K562 (cell line): Measurements from ENCODE around the gene UNC5C. TPM values are rescaled to one million over a fixed set of nuclear protein-coding genes. Genes with fewer than 3 reads are reported as not detected.
A peak's percentile ranks its signal among the peaks of the same experiment; 100 is the strongest.

ENCODE experiments used
- ATAC-seq: fragments of 200-7000 bp; cut with Tn5 transposase; 3 replicates; pipeline ENCODE4 v1.9.1; 2020; ENCODE audit warnings: moderate library complexity
- BruUV-seq: library from RNA; stranded (reverse); fragments of 400-500 nt; replicated peaks from 2 replicates; lab custom pipeline; 2021; lab: Mats Ljungman, UMichigan
- CTCF ChIA-PET: fragments of 300-600 bp; formaldehyde crosslinking; extraction: SDS; loops from one replicate; lab custom pipeline; 2021; ENCODE audit warnings: low intra/inter-chr PET ratio; lab: Yijun Ruan, JAX
- POLR2A ChIA-PET: fragments of 300-600, 350-650 bp; sonication (Branson Sonifier 250); formaldehyde crosslinking; extraction: SDS; loops from one replicate; lab custom pipeline; 2021; ENCODE audit warnings: antibody characterized with exemption, inconsistent platforms; lab: Yijun Ruan, JAX
- DNase-seq, 4 experiments: peaks; one replicate each; pipeline versions ENCODE4 v3.0.0 to v3.0.0-alpha.2; 2011 to 2018; ENCODE audit warnings: low spot score in 3 of 4, mixed read lengths in 3 of 4; ENCODE audit errors: extremely low read depth in 1 of 4
- FAIRE-seq: peaks from 2 replicates; lab custom pipeline; 2011; peaks lifted over from hg19 to GRCh38; lab: Jason Lieb, UNC
- H2AFZ ChIP-seq: 2 replicates; pipeline ENCODE4 v1.6.0; 2011; ENCODE audit warnings: low read depth, low read length, control low read depth, inconsistent platforms
- H3K27ac ChIP-seq: fragments of 200-600 bp; 3 replicates; pipeline ENCODE4 v1.8.0; 2011; ENCODE audit warnings: low read depth, mild to moderate bottlenecking, control low read depth, inconsistent platforms, low read length, moderate library complexity, mixed read lengths; ENCODE audit errors: extremely low read depth
- H3K27me3 ChIP-seq, 2 experiments: fragments of 300-600 bp in 1 of 2; 2 replicates in 1 of 2; 3 replicates in 1 of 2; pipeline versions ENCODE4 v1.6.0 to v1.8.0; 2011; ENCODE audit warnings: inconsistent platforms in 2 of 2, low read length in 2 of 2, mild to moderate bottlenecking in 1 of 2, mixed read lengths in 1 of 2, moderate library complexity in 1 of 2; ENCODE audit not compliant: control insufficient read depth in 2 of 2, insufficient read depth in 2 of 2
- H3K36me3 ChIP-seq: fragments of 300-600 bp; 3 replicates; pipeline ENCODE4 v1.8.0; 2011; ENCODE audit warnings: mild to moderate bottlenecking, low read length, inconsistent platforms; ENCODE audit not compliant: control insufficient read depth, insufficient read depth
- H3K4me1 ChIP-seq, 2 experiments: fragments of 200-600 bp in 1 of 2; replicated peaks in 1 of 2; 2 replicates in 1 of 2; 3 replicates in 1 of 2; pipeline versions ENCODE4 v1.5.1 to v1.8.0; 2011; ENCODE audit warnings: inconsistent platforms in 2 of 2, low read length in 2 of 2, mild to moderate bottlenecking in 1 of 2, mixed read lengths in 1 of 2, moderate library complexity in 1 of 2; ENCODE audit not compliant: control insufficient read depth in 2 of 2, insufficient read depth in 2 of 2
- H3K4me2 ChIP-seq: 2 replicates; pipeline ENCODE4 v1.6.1; 2011; ENCODE audit warnings: low read length, control low read depth, inconsistent platforms, mixed read lengths; ENCODE audit not compliant: insufficient read depth
- H3K4me3 ChIP-seq: fragments of 200-600 bp; sonication (generic), shearing (Covaris generic); 2 replicates; pipeline ENCODE4 v1.5.1; 2016; ENCODE audit warnings: control low read depth, inconsistent platforms
- H3K79me2 ChIP-seq: fragments of 200-600 bp; 3 replicates; pipeline ENCODE4 v1.8.0; 2011; ENCODE audit warnings: low read length, inconsistent platforms; ENCODE audit not compliant: control insufficient read depth, insufficient read depth
- H3K9ac ChIP-seq, 2 experiments: 2 replicates each; pipeline versions ENCODE4 v1.6.0 to v1.6.1; 2011; ENCODE audit warnings: low read depth in 2 of 2, low read length in 2 of 2, control low read depth in 1 of 2, inconsistent platforms in 1 of 2, mild to moderate bottlenecking in 1 of 2, mixed read lengths in 1 of 2; ENCODE audit not compliant: insufficient read depth in 1 of 2
- H3K9me1 ChIP-seq: one replicate; pipeline ENCODE4 v1.6.0; 2011; ENCODE audit warnings: inconsistent platforms, mild to moderate bottlenecking, low read length, moderate library complexity; ENCODE audit not compliant: control insufficient read depth, insufficient read depth
- H3K9me3 ChIP-seq: replicated peaks from 2 replicates; pipeline ENCODE4 v1.5.1; 2011; ENCODE audit warnings: low read depth, low read length, inconsistent platforms; ENCODE audit not compliant: control insufficient read depth, insufficient read depth
- H4K20me1 ChIP-seq: replicated peaks from 2 replicates; pipeline ENCODE4 v1.6.1; 2011; ENCODE audit warnings: low read length, inconsistent platforms, mixed read lengths; ENCODE audit not compliant: control insufficient read depth, insufficient read depth
- RBFOX2 ChIP-seq: fragments of 200-400 bp; formaldehyde crosslinking; IDR thresholded peaks from 2 replicates; pipeline ENCODE4 v1.6.1; 2017; ENCODE audit warnings: low read depth, mild to moderate bottlenecking, low read length, moderate library complexity
- WGBS: fragments of 100-300 bp; shearing (Covaris generic); methylation state at CpG from one replicate; pipeline ENCODE4 v1.1.6; 2016; ENCODE audit warnings: low coverage, mixed read lengths; ENCODE audit not compliant: insufficient coverage; ENCODE audit errors: missing lambda C conversion rate; 5-methylcytosine and 5-hydroxymethylcytosine counted together
- in situ Hi-C: fragments of 300-500 bp; cut with MboI; formaldehyde crosslinking; loops from 4 replicates; pipeline ENCODE4 v1.15.0; 2018; ENCODE audit warnings: inconsistent platforms, mixed read lengths
- intact Hi-C: fragments of 100-400 bp; cut with micrococcal nuclease; formaldehyde crosslinking; loops from 2 replicates; pipeline ENCODE4 v1.14.2; 2022
- polyA plus RNA-seq, 8 experiments: library from polyadenylated mRNA; depleted of rRNA in 4 of 8; stranded (reverse) in 5 of 8; unstranded in 3 of 8; fragments of >200 nt; fragmentation: Nextera tagmentation in 2 of 8; fragmentation: Illumina TruSeq in 1 of 8; extraction: Ambion mirVana in 2 of 8; extraction: Trizol in 1 of 8; gene quantifications; 2 replicates each; pipeline versions ENCODE4 v1.2.1 to v1.2.3, GENCODE V29; 2011 to 2014; ENCODE audit warnings: inconsistent platforms in 1 of 8, missing spikeins in 1 of 8
- total RNA-seq, 7 experiments: library from RNA; depleted of rRNA in 6 of 7; stranded (reverse); fragments of >200 nt in 6 of 7; fragmentation: Illumina TruSeq in 2 of 7; extraction: Trizol in 2 of 7; gene quantifications; 2 replicates each; pipeline versions ENCODE4 v1.2.1 to v1.2.3, GENCODE V29; 2011 to 2021; ENCODE audit warnings: low replicate concordance in 1 of 7
- TF ChIP-seq, protein P1 (sequence below), 2 experiments: fragments of 450-650 bp; conservative IDR thresholded peaks; 2 replicates each; pipeline ENCODE4 v1.6.1; 2017; ENCODE audit warnings: mild to moderate bottlenecking in 2 of 2, moderate library complexity in 2 of 2

Gene UNC5C
- total and polyA plus RNA-seq, 9 of the 15 experiments (the other 6 are each of a cell fraction or from before 2014, with no cell fraction given): under 0.01 to 0.10 (median 0.03) TPM; not detected in 1

DNA sequence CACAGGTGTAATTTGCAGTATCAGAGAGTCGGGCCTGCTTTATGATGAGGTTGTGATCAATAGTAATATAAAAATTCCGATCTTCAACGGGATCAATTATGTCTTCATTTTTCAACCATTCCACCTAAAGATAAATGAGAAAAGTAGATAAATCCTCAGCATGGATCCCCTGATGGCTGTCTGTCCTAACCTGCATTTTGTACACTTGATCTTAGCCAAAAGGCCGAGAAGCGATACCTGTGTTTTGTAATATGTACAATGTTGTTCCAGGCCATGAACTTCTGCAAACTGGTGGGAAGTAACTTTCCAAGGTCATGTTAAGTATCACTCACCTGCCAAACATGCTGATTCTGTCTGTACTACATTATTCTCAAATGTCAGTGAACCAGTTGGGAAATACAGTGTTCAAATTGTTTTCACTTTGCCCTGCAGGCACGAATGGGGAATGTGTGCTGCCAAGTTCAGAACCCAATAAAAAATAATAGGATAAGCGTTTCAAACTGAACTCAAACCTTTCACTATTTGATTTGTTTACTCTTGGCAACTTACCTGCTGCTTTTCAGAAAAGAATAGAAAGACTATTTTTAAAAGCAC, 298.1 kb downstream of the UNC5C start:
- POLR2A ChIA-PET: interaction anchor here (0.8 to 1.7 kb wide), 4 partner anchors 8 to 30 kb away, joined by 3 to 4 read pairs (median 4); no protein-coding TSS in a partner anchor
- no peak overlapping the region for H3K4me3 ChIP-seq
- BruUV-seq: no TSS peak
- TF ChIP-seq RBFOX2: no peak
- TF ChIP-seq, protein P1, sequence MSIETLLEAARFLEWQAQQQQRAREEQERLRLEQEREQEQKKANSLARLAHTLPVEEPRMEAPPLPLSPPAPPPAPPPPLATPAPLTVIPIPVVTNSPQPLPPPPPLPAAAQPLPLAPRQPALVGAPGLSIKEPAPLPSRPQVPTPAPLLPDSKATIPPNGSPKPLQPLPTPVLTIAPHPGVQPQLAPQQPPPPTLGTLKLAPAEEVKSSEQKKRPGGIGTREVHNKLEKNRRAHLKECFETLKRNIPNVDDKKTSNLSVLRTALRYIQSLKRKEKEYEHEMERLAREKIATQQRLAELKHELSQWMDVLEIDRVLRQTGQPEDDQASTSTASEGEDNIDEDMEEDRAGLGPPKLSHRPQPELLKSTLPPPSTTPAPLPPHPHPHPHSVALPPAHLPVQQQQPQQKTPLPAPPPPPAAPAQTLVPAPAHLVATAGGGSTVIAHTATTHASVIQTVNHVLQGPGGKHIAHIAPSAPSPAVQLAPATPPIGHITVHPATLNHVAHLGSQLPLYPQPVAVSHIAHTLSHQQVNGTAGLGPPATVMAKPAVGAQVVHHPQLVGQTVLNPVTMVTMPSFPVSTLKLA (conservative IDR thresholded peaks at IDR 0.05): no peak
- DNase-seq (no peak), FAIRE-seq (no peak), ATAC-seq (no peak)
- WGBS: 72% methylated on average over 7 of the region's 7 CpGs
- intact Hi-C loops: no loop called here
- no peaks in the 10 kb centered on the region for H4K20me1 ChIP-seq
- H3K36me3 ChIP-seq: no peaks in the 10 kb centered on the region
- H3K4me2 ChIP-seq: peak overlapping the region; percentile 59; the same call in 1 of the 2 replicates
- no peaks in the 10 kb centered on the region for H3K9me3 ChIP-seq
- in situ Hi-C loops: no loop called here
- H3K27me3 ChIP-seq: no peaks in the 10 kb centered on the region
- peaks cover 14 to 34% of the 10 kb centered on the region in 2 experiments for H3K4me1 ChIP-seq
- CTCF ChIA-PET: no interaction called here
- no peak overlapping the region for H3K27ac ChIP-seq
- H3K9ac ChIP-seq: no peak overlapping the region
- H2AFZ ChIP-seq: no peak overlapping the region
- H3K79me2 ChIP-seq: no peaks in the 10 kb centered on the region
- H3K9me1 ChIP-seq: no peaks in the 10 kb centered on the region
